HEK293 (cell line): ENCODE results near the gene SNAPC5.
"Not testable (repeated sequence)": the region's sequence is repeated elsewhere in the genome, so short reads cannot be mapped to it uniquely, and the experiment has no call there.

Experiments used
- CTCF ChIA-PET: fragments of 350-600 bp; formaldehyde crosslinking; extraction: SDS; loops from one replicate; lab custom pipeline; 2021; ENCODE audit warnings: antibody characterized with exemption; lab: Yijun Ruan, JAX
- POLR2A ChIA-PET: fragments of 300-600 bp; formaldehyde crosslinking; extraction: SDS; loops from one replicate; lab custom pipeline; 2020; ENCODE audit warnings: antibody characterized with exemption, inconsistent platforms; lab: Yijun Ruan, JAX
- H3K27ac ChIP-seq: fragments of 200-500 bp; sonication (Bioruptor generic); 2 replicates; pipeline ENCODE4 v1.5.1; 2014; ENCODE audit warnings: low read depth, low read length, control low read depth, inconsistent platforms; ENCODE audit errors: extremely low read depth
- H3K36me3 ChIP-seq, 2 experiments: fragments of 200-500 bp in 1 of 2; sonication (Bioruptor generic) in 1 of 2; 1 replicate in 1 of 2; 2 replicates in 1 of 2; pipeline ENCODE4 v1.5.1; 2014 to 2017; ENCODE audit warnings: inconsistent platforms in 2 of 2, low read length in 2 of 2; ENCODE audit not compliant: control insufficient read depth in 2 of 2, insufficient read depth in 1 of 2
- H3K4me1 ChIP-seq: fragments of 200-500 bp; sonication (Bioruptor generic); 2 replicates; pipeline ENCODE4 v1.5.1; 2014; ENCODE audit warnings: mild to moderate bottlenecking, low read length, inconsistent platforms; ENCODE audit not compliant: control insufficient read depth, insufficient read depth
- H3K4me3 ChIP-seq: 2 replicates; pipeline ENCODE4 v1.5.1; 2011; ENCODE audit warnings: low read depth, mild to moderate bottlenecking, control low read depth, low read length, moderate library complexity
- H3K9me3 ChIP-seq: fragments of 200-500 bp; sonication (Bioruptor generic); 2 replicates; pipeline ENCODE4 v1.5.1; 2014; ENCODE audit warnings: low read depth, low read length, inconsistent platforms; ENCODE audit not compliant: control insufficient read depth, insufficient read depth
- ZNF121 ChIP-seq: fragments of 450-650 bp; formaldehyde crosslinking; IDR thresholded peaks from 2 replicates; pipeline ENCODE4 v1.5.1; 2016; ENCODE audit warnings: missing biosample characterization, missing genetic modification characterization
- ZNF138 ChIP-seq: fragments of 450-650 bp; formaldehyde crosslinking; IDR thresholded peaks from 2 replicates; pipeline ENCODE4 v1.5.1; 2016; ENCODE audit warnings: missing biosample characterization, missing genetic modification characterization, borderline replicate concordance
- ZNF157 ChIP-seq: fragments of 450-650 bp; formaldehyde crosslinking; IDR thresholded peaks from 2 replicates; pipeline ENCODE4 v1.5.1; 2016; ENCODE audit warnings: missing biosample characterization, missing genetic modification characterization
- ZNF423 ChIP-seq: fragments of 450-650 bp; formaldehyde crosslinking; IDR thresholded peaks from 2 replicates; pipeline ENCODE4 v1.5.1; 2016; ENCODE audit warnings: missing biosample characterization, missing genetic modification characterization
- ZNF433 ChIP-seq: fragments of 450-650 bp; formaldehyde crosslinking; IDR thresholded peaks from 2 replicates; pipeline ENCODE4 v1.5.1; 2016; ENCODE audit warnings: missing biosample characterization, missing genetic modification characterization, low read depth
- ZNF510 ChIP-seq: fragments of 450-650 bp; formaldehyde crosslinking; IDR thresholded peaks from 2 replicates; pipeline ENCODE4 v1.5.1; 2018; ENCODE audit warnings: mild to moderate bottlenecking, missing genetic modification characterization, missing biosample characterization; ENCODE audit not compliant: insufficient replicate concordance
- ZNF514 ChIP-seq: fragments of 450-650 bp; formaldehyde crosslinking; IDR thresholded peaks from 2 replicates; pipeline ENCODE4 v1.5.1; 2016; ENCODE audit warnings: missing biosample characterization, missing genetic modification characterization
- ZNF561 ChIP-seq: fragments of 450-650 bp; IDR thresholded peaks from 2 replicates; pipeline ENCODE4 v1.5.1; 2018; ENCODE audit warnings: missing biosample characterization, missing genetic modification characterization, borderline replicate concordance
- ZNF600 ChIP-seq: fragments of 450-650 bp; formaldehyde crosslinking; IDR thresholded peaks from 2 replicates; pipeline ENCODE4 v1.5.1; 2016; ENCODE audit warnings: missing biosample characterization, missing genetic modification characterization
- ZSCAN16 ChIP-seq: fragments of 450-650 bp; formaldehyde crosslinking; IDR thresholded peaks from 2 replicates; pipeline ENCODE4 v1.5.1; 2016; ENCODE audit warnings: missing biosample characterization, missing genetic modification characterization
- TF ChIP-seq, protein P1 (sequence below): fragments of 450-650 bp; formaldehyde crosslinking; conservative IDR thresholded peaks from 2 replicates; pipeline ENCODE4 v1.5.1; 2016; ENCODE audit warnings: low read depth, missing biosample characterization, missing genetic modification characterization
- TF ChIP-seq, protein P2 (sequence below): fragments of 450-650 bp; formaldehyde crosslinking; IDR thresholded peaks from 2 replicates; pipeline ENCODE4 v1.5.1; 2016; ENCODE audit warnings: missing biosample characterization, missing genetic modification characterization

The SNAPC5 gene

DNA sequence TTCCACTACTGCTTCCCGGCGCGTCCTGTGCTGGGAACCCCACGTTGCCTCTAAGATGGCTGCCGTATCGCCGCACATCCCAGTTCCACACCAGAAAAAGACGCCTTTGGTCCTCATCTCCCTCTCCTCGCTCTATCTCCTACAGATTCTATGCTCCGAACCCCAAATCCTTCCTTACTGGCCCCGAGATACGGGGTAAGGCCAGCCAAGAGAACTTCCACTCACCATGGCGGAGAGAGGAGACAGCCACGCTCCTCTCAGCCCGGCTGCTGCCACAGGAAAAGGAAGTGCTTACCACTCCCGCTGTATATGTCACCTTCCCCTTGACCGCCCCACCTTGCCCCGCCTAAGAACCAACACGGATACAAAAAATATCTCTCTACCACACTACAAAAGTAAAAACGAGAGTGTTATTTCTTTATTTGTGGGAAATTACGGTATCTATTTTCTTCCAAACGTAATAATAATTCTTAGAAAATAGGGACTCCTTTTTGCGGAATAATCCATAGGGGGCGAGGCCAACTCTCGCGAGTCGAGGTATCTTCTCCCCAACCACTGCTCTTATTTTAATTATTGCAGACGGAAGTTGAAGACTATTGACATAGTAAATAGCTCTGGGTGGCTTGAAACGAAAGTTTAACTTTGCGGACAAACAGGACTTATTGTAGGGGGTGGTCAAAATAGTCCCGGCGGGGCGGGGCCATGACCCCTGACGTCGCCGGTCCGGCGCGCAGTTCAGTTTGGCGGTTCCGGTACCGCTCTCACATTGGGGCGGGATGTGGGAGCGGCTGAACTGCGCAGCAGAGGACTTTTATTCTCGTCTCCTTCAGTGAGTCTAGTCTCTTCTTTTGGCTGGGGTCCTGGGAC lies 7.2 kb upstream of the SNAPC5 start, which contains the start of the genes RPL4 and ZWILCH (continued):
- no peak for TF ChIP-seq ZNF510 (tag by site-specific recombination)
- peak; percentile 100 for TF ChIP-seq ZNF121 (tag by site-specific recombination)
- no peak for TF ChIP-seq ZNF514 (tag by site-specific recombination)
- TF ChIP-seq ZNF561 (tag by site-specific recombination): peak; percentile 59; the same call in 1 of the 2 replicates
- TF ChIP-seq, all 188 proteins: peak for 81

GRCh38 chr15:66503780-66504562 lies 6.4 kb upstream of the SNAPC5 start:
- H3K36me3 ChIP-seq: peaks cover 42 to 57% of the 10 kb centered on the region in 2 experiments
- peak overlapping the region; percentile 76 for H3K4me3 ChIP-seq
- H3K4me1 ChIP-seq: peaks cover 5% of the 10 kb centered on the region; the same call in 1 of the 2 replicates
- ChIA-PET CTCF (interaction anchor here (0.7 to 1.1 kb wide), 2 partner anchors 114 to 379 kb away, joined by 3 read pairs; no protein-coding TSS in a partner anchor), POLR2A (interaction anchor here (0.9 to 1.5 kb wide), 3 partner anchors 9 to 198 kb away, joined by 3 to 4 read pairs (median 3); partner anchors contain the start of genes MAP2K1 and SMAD6)
- TF ChIP-seq ZSCAN16: peak; percentile 46; the same call in 1 of the 2 replicates
- peak; percentile 14; the same call in 1 of the 2 replicates for TF ChIP-seq ZNF423
- 0 out of 2 replicates have a peak, but pooled peaks have one; percentile 5 for TF ChIP-seq ZNF138 (tag by site-specific recombination)
- no peak for TF ChIP-seq ZNF157 (tag by site-specific recombination)
- 0 out of 2 replicates have a peak, but pooled peaks have one; percentile 12 for TF ChIP-seq ZNF433 (tag by site-specific recombination)
- TF ChIP-seq, protein P1, sequence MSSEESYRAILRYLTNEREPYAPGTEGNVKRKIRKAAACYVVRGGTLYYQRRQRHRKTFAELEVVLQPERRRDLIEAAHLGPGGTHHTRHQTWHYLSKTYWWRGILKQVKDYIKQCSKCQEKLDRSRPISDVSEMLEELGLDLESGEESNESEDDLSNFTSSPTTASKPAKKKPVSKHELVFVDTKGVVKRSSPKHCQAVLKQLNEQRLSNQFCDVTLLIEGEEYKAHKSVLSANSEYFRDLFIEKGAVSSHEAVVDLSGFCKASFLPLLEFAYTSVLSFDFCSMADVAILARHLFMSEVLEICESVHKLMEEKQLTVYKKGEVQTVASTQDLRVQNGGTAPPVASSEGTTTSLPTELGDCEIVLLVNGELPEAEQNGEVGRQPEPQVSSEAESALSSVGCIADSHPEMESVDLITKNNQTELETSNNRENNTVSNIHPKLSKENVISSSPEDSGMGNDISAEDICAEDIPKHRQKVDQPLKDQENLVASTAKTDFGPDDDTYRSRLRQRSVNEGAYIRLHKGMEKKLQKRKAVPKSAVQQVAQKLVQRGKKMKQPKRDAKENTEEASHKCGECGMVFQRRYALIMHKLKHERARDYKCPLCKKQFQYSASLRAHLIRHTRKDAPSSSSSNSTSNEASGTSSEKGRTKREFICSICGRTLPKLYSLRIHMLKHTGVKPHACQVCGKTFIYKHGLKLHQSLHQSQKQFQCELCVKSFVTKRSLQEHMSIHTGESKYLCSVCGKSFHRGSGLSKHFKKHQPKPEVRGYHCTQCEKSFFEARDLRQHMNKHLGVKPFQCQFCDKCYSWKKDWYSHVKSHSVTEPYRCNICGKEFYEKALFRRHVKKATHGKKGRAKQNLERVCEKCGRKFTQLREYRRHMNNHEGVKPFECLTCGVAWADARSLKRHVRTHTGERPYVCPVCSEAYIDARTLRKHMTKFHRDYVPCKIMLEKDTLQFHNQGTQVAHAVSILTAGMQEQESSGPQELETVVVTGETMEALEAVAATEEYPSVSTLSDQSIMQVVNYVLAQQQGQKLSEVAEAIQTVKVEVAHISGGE (tag by site-specific recombination): 0 out of 2 replicates have a peak, but pooled peaks have one; percentile 2
- H3K9me3 ChIP-seq: no peaks in the 10 kb centered on the region
- H3K27ac ChIP-seq: peak overlapping the region; percentile 86

GRCh38 chr15:66503041-66503648 lies 5.6 kb upstream of the SNAPC5 start:
- POLR2A ChIA-PET: interaction anchor here (0.6 to 1.5 kb wide), 4 partner anchors 8 to 199 kb away, joined by 3 to 4 read pairs (median 3); partner anchors contain the start of genes MAP2K1 and SMAD6
- H3K4me1 ChIP-seq: not testable (repeated sequence)
- peaks cover 45 to 61% of the 10 kb centered on the region in 2 experiments for H3K36me3 ChIP-seq

More at GRCh38 chr15:66503041-66503648, 5.6 kb upstream of the SNAPC5 start:
- TF ChIP-seq, protein P1 (tag by site-specific recombination): 0 out of 2 replicates have a peak, but pooled peaks have one; percentile 3
- 0 out of 2 replicates have a peak, but pooled peaks have one; percentile 9 for TF ChIP-seq ZNF600 (tag by site-specific recombination)
- TF ChIP-seq, protein P2, sequence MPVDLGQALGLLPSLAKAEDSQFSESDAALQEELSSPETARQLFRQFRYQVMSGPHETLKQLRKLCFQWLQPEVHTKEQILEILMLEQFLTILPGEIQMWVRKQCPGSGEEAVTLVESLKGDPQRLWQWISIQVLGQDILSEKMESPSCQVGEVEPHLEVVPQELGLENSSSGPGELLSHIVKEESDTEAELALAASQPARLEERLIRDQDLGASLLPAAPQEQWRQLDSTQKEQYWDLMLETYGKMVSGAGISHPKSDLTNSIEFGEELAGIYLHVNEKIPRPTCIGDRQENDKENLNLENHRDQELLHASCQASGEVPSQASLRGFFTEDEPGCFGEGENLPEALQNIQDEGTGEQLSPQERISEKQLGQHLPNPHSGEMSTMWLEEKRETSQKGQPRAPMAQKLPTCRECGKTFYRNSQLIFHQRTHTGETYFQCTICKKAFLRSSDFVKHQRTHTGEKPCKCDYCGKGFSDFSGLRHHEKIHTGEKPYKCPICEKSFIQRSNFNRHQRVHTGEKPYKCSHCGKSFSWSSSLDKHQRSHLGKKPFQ (tag by site-specific recombination): 0 out of 2 replicates have a peak, but pooled peaks have one; percentile 12
- TF ChIP-seq, all 188 proteins: peak for 3; not testable (repeated sequence) for 185
- CTCF ChIA-PET: interaction anchor here (1.1 kb wide), 1 partner anchor 113 kb away, joined by 3 read pairs; no protein-coding TSS in a partner anchor
- peak overlapping the region; percentile 76 for H3K4me3 ChIP-seq
- not testable (repeated sequence) for H3K27ac ChIP-seq, H3K9me3 ChIP-seq
